HG02763 (cell line): ENCODE data around the gene TMEM82.
A peak's percentile ranks its signal among the peaks of the same experiment; 100 is the strongest.
"Not testable (repeated sequence)": the region's sequence is repeated elsewhere in the genome, so short reads cannot be mapped to it uniquely, and the experiment has no call there.

ENCODE experiments used
- ATAC-seq: cut with Tn5 transposase; IDR thresholded peaks from one replicate; pipeline ENCODE4 v1.9.1; 2021; ENCODE audit warnings: mild to moderate bottlenecking, moderate library complexity; ENCODE audit not compliant: unreplicated experiment

The TMEM82 gene

DNA sequence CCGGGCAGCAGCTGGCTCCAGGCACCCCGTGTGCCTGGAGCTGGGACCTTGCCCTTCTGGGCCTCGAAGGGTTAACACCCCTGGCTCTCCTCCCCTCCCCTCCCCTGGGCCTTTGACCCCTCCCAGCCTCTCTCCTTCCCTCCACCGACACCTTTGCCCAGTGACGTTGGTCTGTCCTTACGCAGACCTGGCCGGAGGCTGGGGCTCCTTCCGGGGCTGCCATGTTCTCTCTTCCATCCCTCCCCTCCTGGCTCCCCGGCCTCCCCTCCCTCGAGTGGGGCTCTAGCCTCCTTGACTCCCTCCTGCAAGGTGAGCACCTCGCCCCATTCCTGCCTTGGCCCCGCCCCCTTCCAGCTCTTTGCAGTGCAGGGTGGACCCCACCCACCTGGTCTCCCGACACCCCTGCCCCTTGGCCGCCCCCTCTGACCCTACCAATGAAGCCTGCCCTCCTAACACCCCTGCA lies at the start of gene TMEM82:
TSS of gene TMEM82 (plus strand) at position 161 of the 463 bp plus-strand sequence. CDS start at position 222, 61 bp downstream.
- no peak for ATAC-seq

DNA sequence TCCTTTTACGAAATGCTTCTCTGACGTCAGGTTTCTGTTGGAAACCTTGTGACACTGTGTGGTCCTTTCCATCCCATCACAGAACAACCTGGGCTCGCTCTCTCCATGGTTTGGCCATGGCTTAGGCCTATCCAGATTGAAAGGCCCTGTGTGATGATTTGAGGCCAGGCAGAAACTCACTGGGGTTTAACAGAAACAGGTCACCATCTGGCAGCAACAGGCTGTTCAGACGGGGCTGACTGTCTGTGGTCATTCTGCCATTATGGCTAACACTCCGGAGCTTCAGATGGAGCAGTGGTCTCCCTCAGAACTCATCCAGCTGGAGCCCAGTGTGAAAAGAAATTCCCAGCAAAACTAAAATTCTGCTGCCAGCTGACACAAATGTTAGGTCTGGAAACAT lies 48.9 kb upstream of the TMEM82 start:
- ATAC-seq: no peak

DNA sequence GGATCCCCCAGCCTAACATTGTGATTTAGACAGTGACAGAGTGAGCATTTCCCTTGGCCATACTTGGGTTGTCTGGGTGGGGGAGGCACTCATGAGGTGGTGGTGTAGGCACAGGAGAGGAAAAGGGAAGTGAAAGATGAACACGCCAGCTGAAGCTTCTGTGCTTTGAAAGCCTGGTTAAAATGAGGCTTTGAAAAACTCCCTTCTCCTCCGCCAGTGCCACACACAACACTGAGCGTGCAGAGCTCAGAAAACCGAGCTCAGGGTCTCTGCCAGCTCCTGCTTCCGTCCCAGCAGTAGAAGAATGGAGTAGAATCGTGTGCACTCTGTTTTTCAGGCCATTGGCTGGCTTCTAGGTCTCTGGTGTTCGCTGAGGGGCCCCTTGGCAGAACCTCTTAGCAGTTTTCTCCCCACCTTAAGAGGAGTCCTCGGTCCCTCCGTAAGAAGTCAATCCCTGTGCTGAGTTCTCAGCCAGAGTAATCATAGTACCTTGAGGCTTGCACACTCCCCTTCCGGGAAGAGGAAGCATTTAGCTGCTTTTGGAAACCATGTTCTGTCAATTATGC lies 45.3 kb upstream of the TMEM82 start:
- peak; percentile 82 for ATAC-seq

DNA sequence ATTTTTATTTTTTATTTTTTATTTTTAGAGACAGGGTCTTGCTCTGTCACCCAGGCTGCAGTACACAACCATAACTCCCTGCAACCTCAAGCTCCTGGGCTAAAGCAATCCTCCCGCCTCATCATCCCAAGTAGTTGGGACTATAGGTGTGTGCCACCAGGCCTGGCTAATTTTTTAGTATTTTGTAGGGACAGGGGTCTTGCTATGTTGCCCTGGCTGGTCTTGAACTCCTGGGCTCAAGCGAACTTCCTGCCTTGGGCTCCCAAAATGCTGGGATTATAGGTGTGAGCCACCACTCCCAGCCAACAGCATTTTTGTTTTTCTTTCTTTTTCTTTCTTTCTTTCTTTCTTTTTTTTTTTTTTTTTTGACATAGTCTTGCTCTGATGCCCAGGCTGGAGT lies 44.1 kb upstream of the TMEM82 start:
- ATAC-seq: no peak

DNA sequence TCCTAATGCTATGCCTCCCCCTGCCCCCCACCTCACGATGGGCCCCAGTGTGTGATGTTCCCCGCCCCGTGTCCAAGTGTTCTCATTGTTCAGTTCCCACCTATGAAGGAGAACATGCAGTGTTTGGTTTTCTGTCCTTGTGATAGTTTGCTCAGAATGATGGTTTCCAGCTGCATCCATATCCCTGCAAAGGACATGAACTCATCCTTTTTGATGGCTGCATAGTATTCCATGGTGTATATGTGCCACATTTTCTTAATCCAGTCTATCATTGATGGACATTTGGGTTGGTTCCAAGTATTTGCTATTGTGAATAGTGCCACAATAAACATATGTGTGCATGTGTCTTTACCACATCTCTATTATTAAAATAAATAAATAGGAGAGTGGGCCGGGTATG lies 43.0 kb upstream of the TMEM82 start:
- ATAC-seq: not testable (repeated sequence)

DNA sequence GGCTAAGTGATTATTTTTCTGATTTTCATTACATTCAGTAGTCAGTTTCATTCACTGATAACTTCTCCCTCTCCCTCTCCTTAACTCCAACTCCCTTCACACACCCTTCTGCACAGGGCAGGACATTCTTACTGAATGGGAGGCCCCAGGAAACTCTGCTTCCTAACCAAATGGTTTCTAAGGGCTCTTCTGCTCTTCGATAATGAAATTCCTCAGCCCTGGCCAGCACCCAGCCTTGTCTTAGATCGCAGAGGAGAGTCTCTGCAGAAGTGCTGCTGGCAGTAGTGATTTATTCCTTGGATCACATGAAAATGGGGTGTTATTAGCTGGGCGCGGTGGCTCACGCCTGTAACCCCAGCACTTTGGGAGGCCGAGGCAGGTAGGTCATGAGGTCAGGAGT lies 41.8 kb upstream of the TMEM82 start:
- no peak for ATAC-seq

DNA sequence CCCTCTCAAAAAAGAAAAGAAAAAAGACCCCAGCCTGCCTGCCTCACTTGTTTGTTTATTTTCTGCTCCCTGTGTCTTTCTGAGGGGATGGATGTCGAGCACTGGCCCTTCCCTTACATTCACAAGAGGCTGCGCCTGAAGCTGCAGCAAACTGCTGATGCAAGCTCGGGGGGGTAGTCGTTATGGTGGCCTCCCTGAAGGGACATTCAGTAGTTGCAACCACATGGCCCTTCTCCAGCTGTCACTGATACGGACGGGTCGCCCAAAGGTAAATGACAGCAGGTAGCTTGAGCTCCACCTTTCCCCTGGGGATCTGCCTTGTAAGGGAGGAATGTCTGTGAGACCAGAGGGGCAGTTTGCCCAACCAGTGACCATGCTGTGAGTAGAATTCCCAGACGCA lies 40.5 kb upstream of the TMEM82 start:
- ATAC-seq: no peak

DNA sequence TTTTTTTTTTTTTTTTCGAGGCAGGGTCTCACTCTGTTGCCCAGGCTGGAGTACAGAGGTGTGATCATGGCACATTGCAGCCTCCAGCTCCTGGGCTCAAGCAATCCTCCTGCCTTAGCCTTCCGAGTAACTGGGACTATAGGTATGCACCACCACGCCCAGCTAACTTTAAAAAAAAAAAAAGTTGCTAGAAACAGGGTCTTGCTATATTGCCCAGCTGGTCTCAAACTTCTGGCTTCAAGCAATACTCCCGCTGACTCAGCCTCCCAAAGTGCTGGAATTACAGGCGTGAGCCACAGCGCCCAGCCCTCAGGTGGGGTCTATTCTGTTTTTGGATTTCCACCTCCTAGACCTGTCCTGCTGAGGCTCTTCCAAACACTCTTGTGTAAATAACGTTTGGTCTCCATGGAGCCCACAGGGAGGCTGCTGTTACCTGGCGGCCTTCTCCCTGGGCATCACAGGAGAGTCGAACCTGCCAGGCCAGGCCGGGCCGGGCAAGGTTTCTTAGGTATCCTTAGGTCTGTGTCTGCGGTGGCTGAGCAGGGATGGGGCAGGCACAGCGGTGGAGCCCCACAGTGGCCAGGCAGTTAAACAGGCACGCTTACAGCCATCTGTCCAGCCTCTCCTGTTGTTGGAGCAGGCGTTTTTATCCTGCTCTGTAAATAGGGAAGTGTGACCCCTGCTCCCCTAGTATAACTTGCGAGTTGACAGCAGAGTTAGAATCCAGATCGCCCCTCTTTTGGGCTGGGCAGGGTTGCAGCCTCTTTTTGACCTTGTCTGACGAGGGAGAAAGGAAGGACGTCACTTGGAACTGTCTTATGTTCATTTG lies 39.4 kb upstream of the TMEM82 start:
- ATAC-seq: no peak

DNA sequence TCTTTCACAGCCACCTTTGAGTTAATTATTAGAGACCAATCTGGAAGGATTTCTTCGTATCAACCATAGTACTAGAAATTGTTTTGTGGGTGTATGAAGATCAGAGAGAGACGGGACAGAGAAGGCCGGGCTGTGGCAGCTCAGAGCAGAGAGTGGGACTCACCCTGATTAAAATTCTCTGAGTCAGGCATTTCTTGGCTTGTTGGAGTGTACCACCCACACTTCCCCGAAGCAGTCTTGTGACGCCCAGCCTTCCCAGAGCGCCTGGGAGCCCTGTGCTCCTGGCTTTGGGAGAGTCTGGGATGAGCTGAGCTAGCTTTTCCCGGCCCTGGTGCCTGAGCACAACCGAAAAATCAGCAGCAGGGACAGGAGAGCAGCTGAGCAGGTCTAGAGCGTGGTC lies 38.7 kb upstream of the TMEM82 start:
- no peak for ATAC-seq

DNA sequence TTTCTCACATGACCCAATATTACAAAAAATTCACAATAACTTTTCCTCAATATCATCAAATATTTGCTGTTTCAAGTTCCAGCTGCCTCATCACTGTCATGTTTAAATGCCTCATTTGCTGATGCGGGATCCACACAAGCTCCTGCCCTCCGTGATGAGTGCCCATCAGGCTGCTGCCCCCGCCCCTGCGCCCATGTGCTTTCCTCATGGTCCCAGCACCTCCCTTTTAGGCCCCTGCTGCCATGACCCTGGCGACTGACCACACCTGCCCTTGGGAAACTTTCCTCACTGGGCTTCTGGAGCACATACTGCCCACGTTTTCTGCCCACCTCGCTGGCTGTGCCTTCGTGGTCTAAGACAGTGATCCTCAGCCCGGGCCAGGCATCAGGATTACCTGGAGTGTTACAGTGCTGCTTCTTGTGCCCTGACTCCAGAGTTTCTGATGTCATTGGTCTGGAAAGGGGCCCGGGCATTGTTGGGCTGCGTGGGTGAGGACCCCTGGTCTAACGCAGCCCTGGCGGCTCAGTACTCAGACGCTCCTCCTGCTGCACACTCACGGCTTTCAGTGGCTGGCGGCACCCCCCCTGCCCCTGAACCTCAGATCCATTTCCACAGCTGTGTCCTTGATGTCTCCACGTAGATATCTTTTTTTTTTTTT lies 37.6 kb upstream of the TMEM82 start:
- no peak for ATAC-seq

DNA sequence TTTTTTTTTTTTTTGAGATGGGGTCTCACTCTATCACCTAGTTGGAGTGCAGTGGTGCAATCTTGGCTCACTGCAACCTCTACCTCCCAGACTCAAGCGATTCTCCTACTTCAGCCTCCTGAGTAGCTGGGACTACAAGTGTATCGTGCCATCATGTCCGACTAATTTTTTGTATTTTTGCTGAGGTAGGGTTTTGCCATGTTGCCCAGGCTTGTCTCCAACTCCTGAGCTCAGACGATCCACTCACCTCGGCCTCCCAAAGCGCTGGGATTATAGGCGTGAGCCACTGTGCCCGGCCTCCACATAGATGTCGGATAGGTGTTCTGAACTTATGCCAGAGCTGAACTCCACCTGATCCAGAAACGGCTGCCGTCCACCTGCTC lies 37.1 kb upstream of the TMEM82 start:
- no peak for ATAC-seq

DNA sequence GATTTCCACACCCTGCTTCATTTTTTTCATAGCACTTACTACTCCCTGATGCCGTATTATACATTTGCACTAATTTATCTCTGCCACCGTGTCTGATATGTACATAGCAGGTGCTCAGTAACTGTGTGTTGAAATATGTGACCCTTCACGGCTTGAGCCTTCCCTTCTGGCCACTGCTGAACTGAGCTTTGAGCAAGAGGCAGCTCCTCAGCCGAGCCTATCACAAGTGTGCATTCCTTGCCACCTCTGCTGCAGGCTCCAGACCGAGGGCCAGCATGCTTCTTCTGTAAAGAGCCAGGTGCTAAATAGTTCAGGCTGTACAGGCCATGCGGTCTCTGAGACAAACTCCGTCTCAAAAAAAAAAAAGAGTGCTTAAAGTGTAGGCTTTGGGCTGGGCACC lies 35.5 kb upstream of the TMEM82 start:
- no peak for ATAC-seq

DNA sequence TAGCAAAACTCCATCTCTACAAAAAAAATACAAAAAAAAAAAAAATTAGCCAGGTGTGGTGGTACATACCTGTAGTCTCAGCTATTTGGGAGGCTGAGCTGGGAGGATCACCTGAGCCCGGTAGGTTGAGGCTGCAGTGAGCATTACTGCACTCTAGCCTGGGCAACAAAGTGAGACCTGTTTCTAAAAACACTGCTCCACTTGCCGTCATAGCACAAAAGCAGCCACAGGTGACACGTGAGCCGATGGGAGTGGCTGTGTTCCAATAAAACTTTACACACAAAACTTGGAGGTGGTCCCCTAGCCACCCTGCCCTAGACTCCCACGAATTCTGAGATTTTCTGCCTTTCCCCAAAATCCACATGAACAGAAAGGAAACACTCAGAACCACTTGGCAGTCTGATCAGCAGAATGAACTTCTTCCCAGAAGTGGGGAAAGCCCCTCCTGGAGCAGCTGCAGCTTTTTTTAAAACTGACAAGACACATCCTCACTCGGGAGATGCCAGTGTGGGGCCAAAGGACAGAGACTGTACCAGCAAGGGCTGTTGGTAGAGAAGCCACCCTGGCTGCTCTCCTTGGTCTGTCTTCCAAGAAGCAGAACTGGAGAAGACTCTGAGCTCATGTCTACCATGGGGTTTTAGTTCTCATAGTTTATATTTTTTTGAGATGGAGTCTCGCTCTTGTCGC lies 34.9 kb upstream of the TMEM82 start:
- no peak for ATAC-seq

DNA sequence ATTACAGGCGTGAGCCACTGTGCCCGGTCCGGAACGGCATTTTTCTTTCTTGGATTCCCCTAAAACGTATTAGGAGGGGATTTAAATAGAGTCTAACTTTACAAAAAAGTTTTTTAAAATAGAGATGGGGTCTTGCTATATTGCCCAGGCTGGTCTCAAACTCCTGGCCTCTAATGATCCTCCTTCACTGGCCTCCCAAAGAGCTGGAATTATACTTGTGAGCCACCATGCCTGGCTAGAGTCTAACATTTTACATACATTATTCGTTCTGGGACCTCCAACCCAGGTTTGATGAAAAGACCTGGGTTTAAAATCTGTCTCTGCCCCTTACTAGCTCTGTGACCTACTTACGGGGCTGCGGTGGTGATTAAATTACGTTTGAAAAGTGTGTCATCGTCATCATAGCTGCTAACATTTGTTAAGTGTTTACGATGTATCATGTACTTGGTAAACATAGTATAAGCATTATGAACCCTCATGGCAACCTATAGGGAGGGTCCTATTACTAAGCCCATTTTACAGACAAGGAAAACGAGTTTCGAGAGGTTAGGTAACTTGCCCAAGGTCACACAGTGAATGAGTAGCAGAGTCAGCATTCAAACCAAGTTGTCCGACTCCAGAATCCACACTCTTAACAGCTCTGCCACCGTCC lies 33.7 kb upstream of the TMEM82 start:
- ATAC-seq: no peak

DNA sequence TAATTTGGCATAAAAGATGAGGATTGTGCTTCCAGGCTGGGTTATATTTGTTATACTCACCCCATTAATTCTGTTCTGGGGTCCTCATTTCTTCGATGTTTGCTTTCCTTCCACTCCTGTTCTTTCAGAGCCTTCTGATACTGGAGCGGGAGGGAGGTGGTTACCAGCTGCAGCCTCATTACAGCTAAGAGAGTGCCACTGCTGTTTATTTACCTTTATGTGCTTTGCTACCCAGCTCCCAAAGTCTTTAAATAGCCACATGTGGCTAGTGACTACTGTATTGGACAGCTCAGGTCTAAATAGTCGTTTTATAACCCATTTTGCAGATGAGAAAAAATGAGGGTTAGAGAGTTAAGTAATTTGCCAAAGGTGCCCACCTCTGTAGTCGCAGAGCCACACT lies 33.1 kb upstream of the TMEM82 start:
- ATAC-seq: no peak

DNA sequence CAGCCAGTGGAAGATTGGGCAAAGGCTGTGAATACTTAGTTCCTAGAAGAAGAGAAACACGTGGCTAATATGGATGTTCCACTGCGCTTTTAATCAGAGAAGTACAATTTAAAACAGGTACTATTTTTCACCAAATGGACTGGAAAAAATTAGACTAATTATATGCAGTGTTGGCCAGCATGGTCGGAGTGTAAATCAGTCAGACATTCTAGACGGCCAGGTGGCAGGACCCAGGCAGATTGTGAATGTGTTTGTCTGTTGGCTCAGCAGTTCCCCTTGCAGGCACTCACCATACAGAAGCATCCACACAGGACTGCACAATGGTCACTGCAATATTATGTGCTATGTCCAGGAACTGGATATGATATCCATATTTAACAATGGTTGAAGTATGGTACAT lies 30.1 kb upstream of the TMEM82 start:
- ATAC-seq: no peak

DNA sequence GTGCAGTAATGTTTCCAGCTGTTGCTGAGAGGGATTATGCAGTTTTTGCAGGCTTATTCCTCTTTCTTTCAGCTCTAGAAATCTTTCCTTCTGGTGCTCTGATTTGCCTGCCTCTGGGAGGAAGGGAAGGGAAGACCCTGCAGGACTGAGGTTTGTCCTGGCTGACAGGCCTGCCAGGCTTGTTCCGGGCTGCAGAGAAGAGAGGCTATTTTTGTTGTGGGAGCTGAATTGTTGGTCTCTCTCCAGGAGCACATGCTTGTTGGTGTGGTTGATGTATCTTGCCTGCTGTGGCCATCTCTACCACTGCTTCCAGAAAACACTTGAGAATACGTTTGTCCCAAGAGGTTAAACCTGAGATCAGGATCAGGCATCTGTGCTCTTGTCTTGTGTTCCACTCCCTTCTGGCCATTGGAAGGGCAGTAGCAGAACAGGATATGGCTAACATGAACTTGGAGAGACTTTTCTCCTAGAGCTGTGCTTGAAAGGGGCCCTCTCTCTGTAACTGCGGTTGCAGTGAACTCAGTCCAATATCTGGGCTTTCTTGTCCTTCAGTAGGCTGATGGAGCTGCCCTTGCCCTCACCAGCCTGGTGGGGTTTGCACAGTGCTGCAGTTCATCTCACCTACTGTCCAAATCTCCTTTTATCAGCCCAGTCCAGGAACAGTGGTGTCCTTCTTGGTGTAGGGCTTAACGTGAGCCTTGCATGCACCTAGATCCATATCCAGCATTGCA lies 27.7 kb upstream of the TMEM82 start:
- ATAC-seq: no peak

DNA sequence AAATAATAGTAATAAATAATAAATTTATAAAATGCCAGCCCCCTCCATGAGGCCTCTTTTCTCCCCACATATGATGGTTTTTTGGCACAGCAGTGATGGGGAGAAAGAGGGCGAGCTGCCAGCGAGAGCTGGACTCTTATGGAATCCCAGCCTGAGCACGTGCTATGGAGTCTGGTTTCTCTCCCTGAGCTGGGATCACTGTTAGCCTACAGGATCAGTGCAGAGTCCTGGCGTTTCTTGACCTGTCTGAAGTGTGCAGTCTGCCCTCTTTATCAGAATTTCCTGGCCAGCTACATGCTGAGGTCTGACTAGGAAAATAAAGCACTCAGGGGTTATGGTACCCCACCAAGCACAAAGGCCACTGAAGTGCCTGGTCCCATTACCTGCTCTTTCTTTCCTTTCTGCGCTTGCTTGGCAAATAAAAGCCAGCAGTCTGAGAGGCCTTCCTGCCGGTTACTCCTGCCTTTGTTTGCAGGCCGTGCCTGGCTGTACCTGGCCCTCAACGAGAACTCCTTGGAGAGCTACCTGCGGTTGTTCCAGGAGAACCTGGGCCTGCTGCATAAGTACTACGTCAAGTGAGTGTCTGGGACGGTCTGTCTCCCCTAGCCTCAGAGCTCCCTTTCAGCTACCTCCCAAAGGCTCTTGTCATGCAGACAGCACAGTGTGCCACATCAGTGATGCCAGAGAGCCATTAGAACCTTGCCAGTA lies 24.7 kb upstream of the TMEM82 start:
- ATAC-seq: no peak

DNA sequence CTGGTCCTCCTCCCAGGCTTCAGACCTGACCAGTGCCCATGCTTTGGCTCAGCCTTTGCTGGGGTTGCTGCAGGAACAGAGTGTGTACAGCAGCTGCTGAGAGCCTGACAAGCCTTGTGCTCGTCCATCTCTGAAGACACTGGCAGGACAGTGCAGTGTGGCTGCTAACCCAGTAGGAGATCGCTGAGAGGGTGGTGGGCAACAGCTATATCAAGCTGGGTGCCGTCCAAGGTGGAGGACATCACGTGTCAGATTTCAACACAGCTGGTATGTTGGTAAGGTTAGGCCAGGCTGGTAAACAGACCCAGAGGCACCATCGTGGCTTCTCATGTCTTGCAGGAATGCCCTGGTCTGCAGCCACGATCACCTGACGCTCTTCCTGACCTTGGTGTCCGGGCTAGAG lies 24.1 kb upstream of the TMEM82 start:
- ATAC-seq: no peak
